Thoracic aorta (tissue), 2 donors: Measurements from ENCODE around the gene PRKN. TPM values are rescaled to one million over a fixed set of nuclear protein-coding genes. Genes with fewer than 3 reads are reported as not detected.

ENCODE experiments used
- ATAC-seq: fragments of 150-250 bp; one replicate; pipeline ENCODE4 v1.8.0; 2017; ENCODE audit warnings: low read depth; ENCODE audit not compliant: insufficient number of reproducible peaks, low FRiP score
- DNase-seq: peaks from one replicate; pipeline ENCODE4 v3.0.0-alpha.2; 2020; ENCODE audit warnings: low spot score
- H3K27ac ChIP-seq, 2 donors: fragments of 200-600 bp; sonication (generic); 1 replicate in 1 of 2; 2 replicates in 1 of 2; pipeline ENCODE4 v1.5.1; 2016; ENCODE audit warnings: mild to moderate bottlenecking in 2 of 2, moderate library complexity in 2 of 2
- H3K27me3 ChIP-seq: fragments of 200-600 bp; sonication (generic); replicated peaks from 2 replicates; pipeline ENCODE4 v1.6.0; 2016; ENCODE audit warnings: mild to moderate bottlenecking; ENCODE audit not compliant: insufficient read depth
- H3K36me3 ChIP-seq: fragments of 200-600 bp; sonication (generic); one replicate; pipeline ENCODE4 v1.5.1; 2016
- H3K4me1 ChIP-seq, 2 donors: fragments of 200-600 bp; sonication (generic); 1 replicate in 1 of 2; 2 replicates in 1 of 2; pipeline versions ENCODE4 v1.5.1 to v1.6.0; 2016; ENCODE audit warnings: low read depth in 2 of 2, mild to moderate bottlenecking in 1 of 2; ENCODE audit not compliant: control insufficient read depth in 1 of 2
- H3K4me3 ChIP-seq: fragments of 200-600 bp; sonication (generic); 2 replicates; pipeline ENCODE4 v1.5.1; 2016; ENCODE audit warnings: mild to moderate bottlenecking
- H3K9me3 ChIP-seq: fragments of 200-600 bp; sonication (generic); 2 replicates; pipeline ENCODE4 v1.5.1; 2016
- CTCF ChIP-seq: fragments of 200-600 bp; sonication (generic); IDR thresholded peaks from one replicate; pipeline ENCODE4 v1.5.1; 2019; ENCODE audit warnings: antibody characterized with exemption
- total RNA-seq, 2 donors: library from RNA; depleted of rRNA; stranded (reverse); fragments of >200 nt; gene quantifications; one replicate each; pipeline versions ENCODE4 v1.1.0 to v1.2.3, GENCODE V29; 2016

The PRKN gene
- total RNA-seq, 2 donors from 2014 or later, result 10.4 to 23.8 TPM

GRCh38 chr6:161963634-161964234 is 763.8 kb downstream of the PRKN start:
- no peak overlapping the region for H3K27ac ChIP-seq
- H3K4me3 ChIP-seq, result no peak overlapping the region
- no peak for ATAC-seq
- no peak for TF ChIP-seq CTCF
- H3K9me3 ChIP-seq, result no peaks in the 10 kb centered on the region
- no peaks in the 10 kb centered on the region for H3K36me3 ChIP-seq
- no peak for DNase-seq
- H3K4me1 ChIP-seq, result no peaks in the 10 kb centered on the region
- H3K27me3 ChIP-seq, result no peaks in the 10 kb centered on the region

- Histone ChIP-seq H3K4me3 (no peak overlapping the region), H3K27me3 (no peaks in the 10 kb centered on the region), H3K4me1 (no peaks in the 10 kb centered on the region), H3K9me3 (no peaks in the 10 kb centered on the region), H3K27ac (no peak overlapping the region), H3K36me3 (no peaks in the 10 kb centered on the region)
- TF ChIP-seq CTCF, result no peak
- ATAC-seq, result no peak
- DNase-seq, result no peak
Observed at GRCh38 chr6:161963181-161963580, 764.4 kb downstream of the PRKN start.

GRCh38 chr6:161961796-161962195 is 765.8 kb downstream of the PRKN start:
- no peak overlapping the region for H3K4me3 ChIP-seq
- no peak overlapping the region for H3K27ac ChIP-seq
- no peaks in the 10 kb centered on the region for H3K27me3 ChIP-seq
- DNase-seq (no peak), ATAC-seq (no peak)
- H3K4me1 ChIP-seq, result no peaks in the 10 kb centered on the region
- no peaks in the 10 kb centered on the region for H3K36me3 ChIP-seq
- no peak for TF ChIP-seq CTCF
- H3K9me3 ChIP-seq, result no peaks in the 10 kb centered on the region

- Histone ChIP-seq H3K4me1 (no peaks in the 10 kb centered on the region), H3K27me3 (no peaks in the 10 kb centered on the region), H3K9me3 (no peaks in the 10 kb centered on the region), H3K4me3 (no peak overlapping the region), H3K27ac (no peak overlapping the region), H3K36me3 (no peaks in the 10 kb centered on the region)
- ATAC-seq (no peak), DNase-seq (no peak)
- TF ChIP-seq CTCF, result no peak
Observed at GRCh38 chr6:161961046-161961445, 766.5 kb downstream of the PRKN start.

GRCh38 chr6:161959072-161959471 is 768.5 kb downstream of the PRKN start:
- no peak overlapping the region for H3K27ac ChIP-seq
- H3K27me3 ChIP-seq, result no peaks in the 10 kb centered on the region
- no peak for TF ChIP-seq CTCF
- no peaks in the 10 kb centered on the region for H3K4me1 ChIP-seq
- H3K4me3 ChIP-seq, result no peak overlapping the region
- H3K9me3 ChIP-seq, result no peaks in the 10 kb centered on the region
- ATAC-seq (no peak), DNase-seq (no peak)
- no peaks in the 10 kb centered on the region for H3K36me3 ChIP-seq
